CD4-positive, alpha-beta T cell (primary cell): Measurements from ENCODE around the gene APOB. TPM values are rescaled to one million over a fixed set of nuclear protein-coding genes. Genes with fewer than 3 reads are reported as not detected.
"Not testable (repeated sequence)": the region's sequence is repeated elsewhere in the genome, so short reads cannot be mapped to it uniquely, and the experiment has no call there.

Experiments used
- ATAC-seq: fragments of 200-7000 bp; cut with Tn5 transposase; one replicate; pipeline ENCODE4 v1.10.0; 2022; ENCODE audit warnings: mild to moderate bottlenecking; ENCODE audit not compliant: poor library complexity
- CTCF ChIA-PET: fragments of 350-600 bp; sonication (Branson Sonifier 250); formaldehyde crosslinking; loops from one replicate; lab custom pipeline; 2021; ENCODE audit warnings: antibody characterized with exemption, inconsistent platforms; lab: Charles Lee
- POLR2A ChIA-PET: fragments of 350-600 bp; sonication (Branson Sonifier 250); formaldehyde crosslinking; loops from one replicate; lab custom pipeline; 2021; ENCODE audit warnings: antibody characterized with exemption, inconsistent platforms; lab: Charles Lee
- DNase-seq, 14 experiments: peaks; one replicate each; pipeline ENCODE4 v3.0.0-alpha.2; 2013 to 2020; ENCODE audit warnings: mixed read lengths in 2 of 14
- H3K27ac ChIP-seq, 2 donors: one replicate each; pipeline versions ENCODE4 v1.5.1 to v1.7.0; 2013; ENCODE audit warnings: low read length in 2 of 2, low read depth in 1 of 2, mild to moderate bottlenecking in 1 of 2
- H3K27me3 ChIP-seq, 2 experiments: 1 replicate in 1 of 2; 2 replicates in 1 of 2; pipeline versions ENCODE4 v1.6.1 to v1.7.0; 2013; ENCODE audit warnings: low read length in 2 of 2, control low read depth in 1 of 2, mild to moderate bottlenecking in 1 of 2, moderate library complexity in 1 of 2; ENCODE audit not compliant: insufficient read depth in 2 of 2, control insufficient read depth in 1 of 2
- H3K36me3 ChIP-seq: one replicate; pipeline ENCODE4 v1.6.1; 2013; ENCODE audit warnings: low read length, control low read depth; ENCODE audit not compliant: insufficient read depth
- H3K4me1 ChIP-seq: one replicate; pipeline ENCODE4 v1.6.1; 2013; ENCODE audit warnings: low read length, control low read depth; ENCODE audit not compliant: insufficient read depth
- H3K4me3 ChIP-seq: one replicate; pipeline ENCODE4 v1.5.1; 2013; ENCODE audit warnings: mild to moderate bottlenecking, low read length, moderate library complexity
- H3K9me3 ChIP-seq, 2 experiments: 1 replicate in 1 of 2; 2 replicates in 1 of 2; pipeline versions ENCODE4 v1.6.1 to v1.7.0; 2013; ENCODE audit warnings: low read length in 2 of 2, mild to moderate bottlenecking in 2 of 2, control low read depth in 1 of 2, moderate library complexity in 1 of 2; ENCODE audit not compliant: control insufficient read depth in 1 of 2, insufficient read depth in 1 of 2
- H3K27ac Mint-ChIP-seq: one replicate; pipeline ENCODE4 v1.8.0; 2020; ENCODE audit warnings: mixed read lengths
- H3K27me3 Mint-ChIP-seq: one replicate; pipeline ENCODE4 v1.8.0; 2021; ENCODE audit warnings: mixed read lengths
- H3K36me3 Mint-ChIP-seq: one replicate; pipeline ENCODE4 v1.8.0; 2021; ENCODE audit warnings: low read depth, mixed read lengths
- H3K4me1 Mint-ChIP-seq: one replicate; pipeline ENCODE4 v1.8.0; 2021; ENCODE audit warnings: low read depth, mixed read lengths
- H3K4me3 Mint-ChIP-seq: one replicate; pipeline ENCODE4 v1.8.0; 2020; ENCODE audit warnings: mild to moderate bottlenecking, mixed read lengths
- H3K9me3 Mint-ChIP-seq: one replicate; pipeline ENCODE4 v1.8.0; 2020; ENCODE audit warnings: mixed read lengths
- CTCF ChIP-seq: fragments of 200-600 bp; IDR thresholded peaks from one replicate; pipeline ENCODE4 v1.8.0; 2022; ENCODE audit warnings: antibody characterized with exemption, mild to moderate bottlenecking
- intact Hi-C, 2 experiments: fragments of 100-400 bp; cut with DNase I in 1 of 2; cut with micrococcal nuclease in 1 of 2; formaldehyde crosslinking; loops; one replicate each; pipeline versions ENCODE4 v1.15.1 to v1.9.0; 2023 to 2025; cut with DNase I, micrococcal nuclease
- total RNA-seq, 174 experiments: library from RNA in 2 of 174; stranded (reverse) in 2 of 174; gene quantifications; one replicate each; pipeline ENCODE4 v1.2.3 and lab custom pipeline; 2021 to 2026

Gene APOB
- total RNA-seq, 2 experiments from 2014 or later: not detected

GRCh38 chr2:21030983-21031968 lies 12.6 kb downstream of the APOB start:
- Mint-ChIP-seq H3K27me3 (peaks cover 19% of the 10 kb centered on the region), H3K27ac (no peak overlapping the region), H3K4me1 (no peaks in the 10 kb centered on the region), H3K4me3 (no peak overlapping the region), H3K36me3 (no peaks in the 10 kb centered on the region), H3K9me3 (no peaks in the 10 kb centered on the region)
- Histone ChIP-seq H3K27me3 (peaks cover 2 to 9% of the 10 kb centered on the region in 2 experiments), H3K27ac (no peak overlapping the region), H3K4me3 (no peak overlapping the region), H3K36me3 (no peaks in the 10 kb centered on the region), H3K9me3 (no peaks in the 10 kb centered on the region), H3K4me1 (no peaks in the 10 kb centered on the region)
- ChIA-PET POLR2A (no interaction called here), CTCF (no interaction called here)
- TF ChIP-seq CTCF: no peak
- ATAC-seq (no peak), DNase-seq (no peak)
- intact Hi-C loops: no loop called here

- POLR2A ChIA-PET: no interaction called here
- intact Hi-C loops: no loop called here
- no peaks in the 10 kb centered on the region for H3K36me3 Mint-ChIP-seq
Measured at GRCh38 chr2:21029519-21029918, 14.4 kb downstream of the APOB start.

GRCh38 chr2:21028951-21029350 lies 14.9 kb downstream of the APOB start:
- H3K4me3 Mint-ChIP-seq, H3K9me3 Mint-ChIP-seq, H3K9me3 ChIP-seq, H3K4me1 Mint-ChIP-seq, H3K27me3 ChIP-seq, H3K4me1 ChIP-seq, H3K27ac ChIP-seq, H3K4me3 ChIP-seq, POLR2A ChIA-PET, H3K27ac Mint-ChIP-seq, H3K36me3 ChIP-seq, ATAC-seq, CTCF ChIA-PET, H3K36me3 Mint-ChIP-seq, intact Hi-C loops, DNase-seq: not testable (repeated sequence)
- peaks cover 16% of the 10 kb centered on the region for H3K27me3 Mint-ChIP-seq

More at GRCh38 chr2:21029519-21029918, 14.4 kb downstream of the APOB start:
- no peak for ATAC-seq
- Histone ChIP-seq H3K4me1 (no peaks in the 10 kb centered on the region), H3K36me3 (no peaks in the 10 kb centered on the region), H3K27me3 (peaks cover 2 to 9% of the 10 kb centered on the region in 2 experiments), H3K4me3 (no peak overlapping the region), H3K27ac (no peak overlapping the region), H3K9me3 (no peaks in the 10 kb centered on the region)
- no peak for TF ChIP-seq CTCF
- CTCF ChIA-PET: no interaction called here
- Mint-ChIP-seq H3K4me1 (no peaks in the 10 kb centered on the region), H3K9me3 (no peaks in the 10 kb centered on the region), H3K27ac (no peak overlapping the region), H3K27me3 (peaks cover 16% of the 10 kb centered on the region), H3K4me3 (no peak overlapping the region)
- no peak for DNase-seq
